Skin of body (tissue), 2 donors: ENCODE data around the gene FBXW7. TPM values are rescaled to one million over a fixed set of nuclear protein-coding genes. Genes with fewer than 3 reads are reported as not detected.
"Not testable (repeated sequence)": the region's sequence is repeated elsewhere in the genome, so short reads cannot be mapped to it uniquely, and the experiment has no call there.

Experiments
- DNase-seq: peaks from one replicate; lab custom pipeline; 2025; lab: John Stamatoyannopoulos, UW
- total RNA-seq: library from RNA; depleted of rRNA; stranded (reverse); fragments of >200 nt; gene quantifications from one replicate; pipeline ENCODE4 v1.2.3, GENCODE V29; 2014

The FBXW7 gene
- total RNA-seq, 1 donor from 2014 or later, result 76.8 TPM

- not testable (repeated sequence) for DNase-seq
These were observed 14.8 kb upstream of the FBXW7 start for GRCh38 chr4:152550687-152551086.

DNA sequence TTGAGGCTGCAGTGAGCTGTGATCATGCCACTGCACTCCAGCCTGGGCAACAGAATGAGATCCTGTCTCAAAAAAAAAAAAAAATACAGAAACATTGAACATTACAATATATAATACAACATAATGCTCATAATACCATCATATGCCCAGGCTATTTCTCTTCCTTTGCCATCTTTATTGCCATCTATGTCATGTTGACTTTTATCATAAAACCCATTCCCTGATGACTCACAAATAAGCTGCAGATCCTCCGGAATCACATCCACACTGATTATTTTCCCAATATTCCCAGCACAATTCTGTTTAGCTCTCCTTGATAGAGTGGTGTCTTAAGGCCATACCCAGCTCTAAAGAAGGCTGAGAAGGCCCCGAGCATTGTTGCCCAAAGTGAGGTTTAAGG is 9.2 kb upstream of the FBXW7 start:
- no peak for DNase-seq

DNA sequence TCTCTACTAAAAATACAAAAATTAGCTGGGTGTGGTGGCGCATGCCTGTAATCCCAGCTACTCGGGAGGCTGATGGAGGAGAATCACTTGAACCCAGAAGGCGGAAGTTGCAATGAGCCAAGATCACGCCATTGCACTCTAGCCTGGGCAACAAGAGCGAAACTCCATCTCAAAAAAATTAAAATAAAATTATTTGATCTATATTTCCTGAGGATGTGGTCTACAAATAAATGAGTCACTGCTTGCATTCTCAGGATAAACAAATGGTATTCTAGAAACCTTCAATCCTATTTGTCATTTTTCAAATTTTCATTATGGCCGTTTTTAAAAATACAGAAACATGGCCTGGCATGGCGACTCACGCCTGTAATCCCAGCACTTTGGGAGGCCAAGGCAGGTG is 8.6 kb upstream of the FBXW7 start:
- not testable (repeated sequence) for DNase-seq

DNA sequence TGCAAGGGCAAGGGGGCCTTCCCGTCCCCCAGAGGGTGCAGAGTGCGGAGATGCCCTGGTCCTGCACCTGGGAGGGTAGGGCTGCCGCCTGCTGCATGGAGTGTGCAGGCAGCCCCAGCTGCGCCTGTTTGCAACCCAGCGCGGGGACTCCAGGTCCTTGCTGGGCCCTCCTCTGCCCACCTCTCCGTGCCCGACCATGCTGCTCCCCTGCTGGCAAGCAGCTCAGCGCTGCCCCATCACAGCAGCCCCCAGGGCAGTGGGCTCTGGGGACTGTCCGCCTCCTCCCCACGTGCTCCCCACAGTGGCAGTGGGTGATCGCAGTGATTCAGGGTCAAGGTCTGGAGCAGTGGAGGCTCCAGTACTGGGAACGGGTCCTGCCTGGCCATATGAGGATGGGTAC is 5.0 kb upstream of the FBXW7 start:
- no peak for DNase-seq

DNA sequence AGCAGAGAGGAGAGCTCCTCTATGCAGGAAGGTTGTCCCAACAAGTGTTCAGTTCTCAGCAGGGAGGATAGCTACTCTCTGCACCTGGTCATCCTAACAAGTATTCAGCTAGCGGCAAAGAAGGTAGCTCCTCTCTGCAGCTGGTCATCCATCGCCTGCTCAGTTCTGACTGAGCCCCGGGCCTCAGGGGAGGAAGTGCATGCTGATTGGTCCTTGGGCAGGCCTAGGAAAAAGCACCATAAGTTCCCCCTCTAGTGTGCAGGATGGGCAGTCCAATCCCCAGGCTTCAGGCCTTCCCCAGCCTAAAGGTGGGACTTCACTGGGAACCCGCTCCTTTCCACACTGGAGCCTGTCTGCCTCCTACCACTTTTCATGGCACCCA is 4.4 kb upstream of the FBXW7 start:
- no peak for DNase-seq

GRCh38 chr4:152539556-152540292 is 3.8 kb upstream of the FBXW7 start:
- no peak for DNase-seq

- DNase-seq, result no peak
These were observed 2.0 kb upstream of the FBXW7 start for GRCh38 chr4:152537881-152538280.

GRCh38 chr4:152536545-152537182 is 772 bp upstream of the FBXW7 start:
- peak; percentile 43 for DNase-seq

DNA sequence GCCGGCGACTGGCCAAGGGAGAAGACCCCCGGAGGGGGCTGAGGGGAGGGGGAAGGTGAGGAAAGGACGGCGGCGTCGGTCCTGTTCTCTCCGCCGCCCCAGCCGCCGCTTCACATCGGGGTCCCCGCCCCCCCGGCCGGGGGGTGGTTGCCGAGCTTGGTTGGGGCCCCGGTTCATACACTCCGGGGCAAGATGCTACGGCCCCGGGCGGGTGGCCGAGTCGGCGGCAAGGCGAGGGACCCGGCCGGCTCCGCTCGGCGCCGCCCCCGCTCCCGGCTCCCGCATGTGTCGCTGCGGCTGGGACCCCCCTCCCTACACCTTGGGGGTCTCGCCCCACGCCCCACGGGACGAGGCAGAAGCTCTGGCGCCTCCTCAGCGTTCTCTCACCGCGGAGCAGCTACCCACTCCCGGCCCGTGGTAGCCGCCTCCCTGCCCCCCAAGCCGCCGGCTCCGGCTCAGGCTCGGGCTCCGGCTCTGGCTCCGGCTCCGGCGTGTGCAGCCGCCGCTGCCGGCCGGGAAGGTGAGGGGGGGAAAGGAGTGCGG is 461 bp downstream of the FBXW7 start:
- DNase-seq, result peak; percentile 47

DNA sequence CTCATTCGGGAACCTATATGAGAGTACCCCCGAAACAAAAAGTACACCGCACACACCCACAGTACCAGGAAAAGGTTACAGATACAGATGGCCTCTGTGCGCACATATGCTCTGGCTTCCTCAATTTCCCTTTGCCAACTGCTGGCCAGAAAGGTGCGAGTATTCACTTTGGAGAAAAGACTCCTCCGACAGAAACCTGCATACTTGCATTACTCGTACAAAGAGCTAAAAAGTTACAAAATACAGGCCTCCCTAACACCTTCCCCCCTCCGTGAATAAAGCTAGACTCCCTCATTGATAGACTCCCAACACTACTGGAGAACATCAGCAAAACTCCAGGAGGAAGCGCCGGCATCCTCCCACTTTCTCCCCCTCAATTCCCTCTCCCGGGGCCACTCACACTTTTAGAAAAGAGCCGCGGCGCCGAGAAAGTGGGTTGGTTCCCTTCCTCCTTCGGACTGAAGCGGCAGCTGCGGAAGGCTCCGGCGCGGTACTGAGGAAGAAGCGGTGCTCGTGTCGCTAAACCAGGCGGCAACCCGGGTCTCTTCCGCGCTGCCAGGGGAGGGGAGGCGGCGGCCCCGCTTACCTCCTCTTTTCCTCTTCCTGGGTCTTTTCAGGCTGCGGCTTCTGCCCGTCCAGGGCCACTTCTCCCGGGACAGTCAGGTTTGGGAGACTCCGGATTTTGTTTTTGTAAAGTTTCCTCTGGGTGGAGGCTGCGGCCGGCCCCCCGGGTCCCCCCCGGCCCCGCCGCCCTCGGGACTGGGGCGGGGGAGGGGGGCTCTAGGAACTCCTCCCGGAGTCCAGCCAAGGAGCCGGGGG is 1.1 kb downstream of the FBXW7 start:
- DNase-seq, result peak; percentile 2

- peak; percentile 1 for DNase-seq
These were observed 4.4 kb downstream of the FBXW7 start for GRCh38 chr4:152531479-152531878.

DNA sequence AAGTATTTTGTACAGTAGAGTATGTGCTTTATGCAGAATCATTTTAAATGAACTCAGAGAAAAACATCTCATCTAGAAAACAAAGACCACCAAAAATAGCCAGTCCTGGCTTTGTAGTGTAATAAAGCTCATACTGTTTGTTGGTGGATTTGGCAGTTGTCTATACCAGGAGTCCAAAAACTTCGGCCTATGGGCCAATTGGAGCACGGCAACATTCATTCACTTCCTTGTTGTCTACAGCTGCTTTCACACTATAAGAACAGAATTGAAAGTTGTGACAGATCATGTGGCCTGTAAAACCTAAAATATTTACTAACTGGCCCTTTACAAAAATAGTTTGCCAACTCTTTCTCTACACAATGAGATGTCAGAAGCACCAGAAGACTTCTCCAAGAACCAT is 5.3 kb downstream of the FBXW7 start:
- no peak for DNase-seq

GRCh38 chr4:152529880-152530279 is 6.0 kb downstream of the FBXW7 start:
- no peak for DNase-seq

- DNase-seq, result no peak
These were observed 7.8 kb downstream of the FBXW7 start for GRCh38 chr4:152528060-152528459.

GRCh38 chr4:152525878-152526277 is 10.0 kb downstream of the FBXW7 start:
- DNase-seq, result no peak

GRCh38 chr4:152524427-152524826 is 11.5 kb downstream of the FBXW7 start:
- DNase-seq, result no peak

DNA sequence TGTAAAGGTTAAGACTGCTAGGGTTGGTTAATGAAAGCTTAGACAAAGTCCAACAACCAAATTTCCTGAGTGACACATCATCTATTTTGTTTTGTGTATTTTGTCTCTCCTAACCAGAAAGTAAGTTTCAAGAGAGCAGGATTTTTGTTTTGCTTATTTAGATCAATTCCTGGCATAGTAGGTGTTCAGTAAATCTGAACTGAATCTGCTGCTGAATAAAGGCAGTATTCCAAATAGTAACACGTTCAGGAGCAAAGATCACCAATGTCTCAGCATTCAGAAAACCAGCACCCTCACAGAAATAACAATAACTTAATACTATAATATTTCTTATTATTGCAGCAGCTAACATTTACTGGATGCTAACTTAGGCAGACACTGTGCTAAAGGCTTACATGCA is 12.2 kb downstream of the FBXW7 start:
- DNase-seq, result no peak

GRCh38 chr4:152522754-152523153 is 13.1 kb downstream of the FBXW7 start:
- no peak for DNase-seq

- no peak for DNase-seq
These were observed 13.6 kb downstream of the FBXW7 start for GRCh38 chr4:152522245-152522644.

DNA sequence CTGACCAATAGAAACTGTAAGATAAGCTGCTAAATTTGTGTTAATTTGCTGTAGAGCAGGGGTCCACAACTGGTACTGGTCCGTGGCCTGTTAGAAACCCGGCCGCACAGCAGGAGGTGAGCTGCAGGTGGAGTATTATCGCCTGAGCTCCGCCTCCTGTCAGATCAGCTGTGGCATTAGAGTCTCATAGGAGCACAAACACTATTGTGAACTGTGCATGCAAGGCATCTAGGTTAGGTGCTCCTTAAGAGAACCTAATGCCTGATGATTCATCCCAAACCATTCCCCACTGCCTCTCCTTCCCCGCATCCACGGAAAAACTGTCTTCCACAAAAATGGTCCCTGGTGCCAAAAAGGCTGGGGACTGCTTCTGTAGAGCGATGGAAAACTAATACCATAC is 19.7 kb downstream of the FBXW7 start:
- DNase-seq, result no peak

DNA sequence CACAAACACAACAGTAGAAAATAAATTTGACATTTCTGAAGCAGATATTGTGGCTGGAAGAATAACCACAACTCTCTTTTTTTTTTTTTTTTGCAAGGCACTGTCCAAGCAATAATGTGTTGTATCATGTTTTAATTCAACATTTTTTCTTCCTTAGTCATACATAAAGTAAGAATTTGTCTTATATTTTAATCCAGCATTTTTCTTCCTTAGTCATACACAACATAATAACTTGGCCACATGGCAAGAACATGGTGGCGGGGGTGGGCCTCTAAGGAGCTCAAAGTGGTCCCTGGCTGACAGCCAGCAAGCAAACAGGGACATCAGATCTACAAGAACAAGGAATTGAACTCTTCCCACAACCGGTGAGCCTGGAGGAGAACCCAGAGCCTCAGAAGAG is 20.2 kb downstream of the FBXW7 start:
- no peak for DNase-seq

DNA sequence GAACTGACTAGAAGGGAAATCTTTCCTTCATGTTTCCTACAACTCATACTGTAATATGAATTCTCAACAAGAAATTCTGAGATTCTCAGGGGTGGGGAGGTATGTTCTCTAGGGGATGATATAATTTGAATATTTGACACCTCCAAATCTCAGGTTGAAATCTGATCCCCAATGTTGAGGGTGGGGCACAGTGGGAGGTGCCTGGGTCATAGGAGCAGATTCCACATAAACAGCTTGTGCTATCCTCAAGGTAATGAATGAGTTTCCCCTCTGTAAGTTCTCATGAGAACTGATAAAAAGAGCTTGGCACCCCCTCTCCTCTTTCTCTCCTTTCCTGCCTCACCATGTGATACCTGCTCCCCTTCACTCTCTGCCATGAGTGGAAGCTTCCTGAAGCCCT is 21.5 kb downstream of the FBXW7 start:
- no peak for DNase-seq
